SK-N-SH (cell line): ENCODE results near the gene S100A6.
A peak's percentile ranks its signal among the peaks of the same experiment; 100 is the strongest.

Experiments
- CTCF ChIP-seq: fragments of 200-600 bp; sonication (generic); IDR thresholded peaks from 2 replicates; pipeline ENCODE4 v1.6.1; 2017; ENCODE audit warnings: antibody characterized with exemption, mild to moderate bottlenecking, moderate library complexity
- GABPA ChIP-seq: IDR thresholded peaks from 2 replicates; pipeline ENCODE4 v1.4.0; 2012; ENCODE audit warnings: low read depth, mild to moderate bottlenecking
- PBX3 ChIP-seq: IDR thresholded peaks from 2 replicates; pipeline ENCODE4; 2012

GRCh38 chr1:153578490-153578889 lies 42.7 kb upstream of the S100A6 start:
- TF ChIP-seq GABPA (no peak), PBX3 (peak; percentile 69), CTCF (no peak)
